ENCODE data around the gene ZBTB44.

Gene ZBTB44

GRCh38 chr11:130180896-130181294, 133.8 kb downstream of the ZBTB44 start:
- Histone ChIP-seq H3K4me2 (ENCODE audit: low read depth, low read length, poor library complexity, severe bottlenecking) (no peak overlapping the region), H4K20me1 (ENCODE audit: insufficient read depth, low read length, poor library complexity, severe bottlenecking) (no peaks in the 10 kb centered on the region), H3K9ac (ENCODE audit: low read depth, low read length, poor library complexity, severe bottlenecking) (no peak overlapping the region)

GRCh38 chr11:130180491-130180890, 134.2 kb downstream of the ZBTB44 start:
- TF ChIP-seq EZH2phosphoT487 (IDR thresholded peaks at IDR 0.05; ENCODE audit: borderline replicate concordance) (no peak), CTCF (conservative IDR thresholded peaks at IDR 0.05; ENCODE audit: low read length) (no peak)
- Histone ChIP-seq H3K9me3 (ENCODE audit: insufficient read depth, low read depth, low read length) (no peaks in the 10 kb centered on the region), H3K4me1 (ENCODE audit: insufficient read depth, low read length, poor library complexity, severe bottlenecking) (no peaks in the 10 kb centered on the region), H2AFZ (ENCODE audit: low read length) (no peak overlapping the region), H3K36me3 (ENCODE audit: insufficient read depth, low read length) (no peaks in the 10 kb centered on the region), H3K27me3 (ENCODE audit: insufficient read depth, low read length, poor library complexity, severe bottlenecking) (no peaks in the 10 kb centered on the region), H3K4me2 (ENCODE audit: low read depth, low read length, poor library complexity, severe bottlenecking) (no peak overlapping the region), H3K79me2 (ENCODE audit: insufficient read depth, low read length) (no peaks in the 10 kb centered on the region), H3K4me3 (ENCODE audit: low read length, poor library complexity, severe bottlenecking) (no peak overlapping the region), H3K9me2 (replicated peaks; ENCODE audit: low read depth, low read length) (no peaks in the 10 kb centered on the region), H4K20me1 (ENCODE audit: insufficient read depth, low read length, poor library complexity, severe bottlenecking) (no peaks in the 10 kb centered on the region), H3F3A (ENCODE audit: low read depth) (no peaks in the 10 kb centered on the region), H3K9ac (ENCODE audit: low read depth, low read length, poor library complexity, severe bottlenecking) (no peak overlapping the region)

More at GRCh38 chr11:130180896-130181294, 133.8 kb downstream of the ZBTB44 start:
- Histone ChIP-seq H2AFZ (ENCODE audit: low read length) (no peak overlapping the region), H3K9me3 (ENCODE audit: insufficient read depth, low read depth, low read length) (no peaks in the 10 kb centered on the region), H3K36me3 (ENCODE audit: insufficient read depth, low read length) (no peaks in the 10 kb centered on the region), H3K4me3 (ENCODE audit: low read length, poor library complexity, severe bottlenecking) (no peak overlapping the region), H3K4me1 (ENCODE audit: insufficient read depth, low read length, poor library complexity, severe bottlenecking) (no peaks in the 10 kb centered on the region), H3K27me3 (ENCODE audit: insufficient read depth, low read length, poor library complexity, severe bottlenecking) (no peaks in the 10 kb centered on the region), H3K79me2 (ENCODE audit: insufficient read depth, low read length) (no peaks in the 10 kb centered on the region), H3F3A (ENCODE audit: low read depth) (no peaks in the 10 kb centered on the region), H3K9me2 (replicated peaks; ENCODE audit: low read depth, low read length) (no peaks in the 10 kb centered on the region)
- TF ChIP-seq CTCF (conservative IDR thresholded peaks at IDR 0.05; ENCODE audit: low read length) (no peak), EZH2phosphoT487 (IDR thresholded peaks at IDR 0.05; ENCODE audit: borderline replicate concordance) (no peak)

GRCh38 chr11:130179396-130180306, 135.1 kb downstream of the ZBTB44 start:
- Histone ChIP-seq H3K4me3 (ENCODE audit: low read length, poor library complexity, severe bottlenecking) (no peak overlapping the region), H3K27me3 (ENCODE audit: insufficient read depth, low read length, poor library complexity, severe bottlenecking) (no peaks in the 10 kb centered on the region), H3K79me2 (ENCODE audit: insufficient read depth, low read length) (no peaks in the 10 kb centered on the region), H3K4me1 (ENCODE audit: insufficient read depth, low read length, poor library complexity, severe bottlenecking) (no peaks in the 10 kb centered on the region), H3K9me3 (ENCODE audit: insufficient read depth, low read depth, low read length) (no peaks in the 10 kb centered on the region), H3F3A (ENCODE audit: low read depth) (no peaks in the 10 kb centered on the region), H3K36me3 (ENCODE audit: insufficient read depth, low read length) (no peaks in the 10 kb centered on the region), H4K20me1 (ENCODE audit: insufficient read depth, low read length, poor library complexity, severe bottlenecking) (no peaks in the 10 kb centered on the region), H3K9ac (ENCODE audit: low read depth, low read length, poor library complexity, severe bottlenecking) (no peak overlapping the region), H3K9me2 (replicated peaks; ENCODE audit: low read depth, low read length) (no peaks in the 10 kb centered on the region), H2AFZ (ENCODE audit: low read length) (no peak overlapping the region), H3K4me2 (ENCODE audit: low read depth, low read length, poor library complexity, severe bottlenecking) (no peak overlapping the region)
- TF ChIP-seq EZH2phosphoT487 (IDR thresholded peaks at IDR 0.05; ENCODE audit: borderline replicate concordance), result no peak
- TF ChIP-seq CTCF (conservative IDR thresholded peaks at IDR 0.05; ENCODE audit: low read length), result no peak
